Activated CD8-positive, alpha-beta T cell treated with anti-CD3 and anti-CD28 coated beads for 36 hours (primary cell): Measurements from ENCODE around the gene CATSPERB. TPM values are rescaled to one million over a fixed set of nuclear protein-coding genes. Genes with fewer than 3 reads are reported as not detected.

Experiments
- ATAC-seq: fragments of 200-7000 bp; cut with Tn5 transposase; one replicate; pipeline ENCODE4 v1.10.0; 2021; ENCODE audit warnings: mild to moderate bottlenecking, moderate library complexity
- CTCF ChIA-PET: fragments of 350-600 bp; sonication (Branson Sonifier 250); formaldehyde crosslinking; loops from one replicate; lab custom pipeline; 2021; ENCODE audit warnings: antibody characterized with exemption; lab: Charles Lee
- POLR2A ChIA-PET: fragments of 350-600 bp; sonication (Branson Sonifier 250); formaldehyde crosslinking; loops from one replicate; lab custom pipeline; 2021; ENCODE audit warnings: antibody characterized with exemption; lab: Charles Lee
- DNase-seq: peaks from one replicate; pipeline ENCODE4 v3.0.0-alpha.2; 2020
- H3K27ac Mint-ChIP-seq: one replicate; pipeline ENCODE4 v1.8.0; 2021; ENCODE audit warnings: mild to moderate bottlenecking, mixed read lengths
- H3K27me3 Mint-ChIP-seq: one replicate; pipeline ENCODE4 v1.8.0; 2021; ENCODE audit warnings: mixed read lengths
- H3K36me3 Mint-ChIP-seq: one replicate; pipeline ENCODE4 v1.8.0; 2021; ENCODE audit warnings: low read depth, mixed read lengths
- H3K4me1 Mint-ChIP-seq: one replicate; pipeline ENCODE4 v1.8.0; 2021; ENCODE audit warnings: low read depth, mixed read lengths
- H3K4me3 Mint-ChIP-seq: one replicate; pipeline ENCODE4 v1.8.0; 2021; ENCODE audit warnings: mild to moderate bottlenecking, moderate library complexity, mixed read lengths
- H3K9me3 Mint-ChIP-seq: one replicate; pipeline ENCODE4 v1.8.0; 2021; ENCODE audit warnings: mixed read lengths
- intact Hi-C: fragments of 100-400 bp; cut with micrococcal nuclease; formaldehyde crosslinking; loops from one replicate; pipeline ENCODE4 v1.10.0; 2022
- total RNA-seq, 2 experiments: library from RNA; stranded (reverse); gene quantifications; one replicate each; pipeline ENCODE4 v1.2.3, GENCODE V29; 2021
- TF ChIP-seq, protein P1 (sequence below): fragments of 200-600 bp; IDR thresholded peaks from one replicate; pipeline ENCODE4 v1.8.0; 2022; ENCODE audit warnings: antibody characterized with exemption, mild to moderate bottlenecking

The CATSPERB gene
- total RNA-seq, 2 experiments from 2014 or later, result 0.27 to 0.60 TPM

DNA sequence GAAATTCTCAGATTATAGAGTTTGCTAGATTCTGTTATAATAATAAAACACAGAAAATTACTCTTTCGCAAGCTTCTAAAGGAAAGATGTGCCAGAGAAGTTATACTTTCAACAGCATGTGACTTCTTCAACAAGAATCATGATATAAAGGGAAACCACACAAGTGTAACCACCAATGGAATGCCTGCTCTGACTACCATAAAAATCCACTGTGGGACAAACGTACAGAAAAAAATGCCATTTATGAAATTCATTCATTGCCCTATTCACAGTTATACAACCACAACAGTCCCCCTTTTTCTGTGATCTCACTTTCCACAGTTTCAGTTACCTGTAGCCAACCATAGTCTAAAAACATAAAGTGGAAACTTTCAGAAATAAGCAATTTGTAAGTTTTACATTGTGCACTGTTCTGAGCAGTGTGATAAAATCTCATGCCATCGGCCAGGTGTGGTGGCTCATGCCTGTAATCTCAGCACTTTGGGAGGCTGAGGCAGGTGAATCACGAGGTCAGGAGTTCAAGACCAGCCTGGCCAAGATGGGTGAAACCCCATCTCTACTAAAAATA is 3.2 kb downstream of the CATSPERB start:
- ATAC-seq, result peak; percentile 55
- peaks cover 16% of the 10 kb centered on the region for H3K4me1 Mint-ChIP-seq
- TF ChIP-seq, protein P1, sequence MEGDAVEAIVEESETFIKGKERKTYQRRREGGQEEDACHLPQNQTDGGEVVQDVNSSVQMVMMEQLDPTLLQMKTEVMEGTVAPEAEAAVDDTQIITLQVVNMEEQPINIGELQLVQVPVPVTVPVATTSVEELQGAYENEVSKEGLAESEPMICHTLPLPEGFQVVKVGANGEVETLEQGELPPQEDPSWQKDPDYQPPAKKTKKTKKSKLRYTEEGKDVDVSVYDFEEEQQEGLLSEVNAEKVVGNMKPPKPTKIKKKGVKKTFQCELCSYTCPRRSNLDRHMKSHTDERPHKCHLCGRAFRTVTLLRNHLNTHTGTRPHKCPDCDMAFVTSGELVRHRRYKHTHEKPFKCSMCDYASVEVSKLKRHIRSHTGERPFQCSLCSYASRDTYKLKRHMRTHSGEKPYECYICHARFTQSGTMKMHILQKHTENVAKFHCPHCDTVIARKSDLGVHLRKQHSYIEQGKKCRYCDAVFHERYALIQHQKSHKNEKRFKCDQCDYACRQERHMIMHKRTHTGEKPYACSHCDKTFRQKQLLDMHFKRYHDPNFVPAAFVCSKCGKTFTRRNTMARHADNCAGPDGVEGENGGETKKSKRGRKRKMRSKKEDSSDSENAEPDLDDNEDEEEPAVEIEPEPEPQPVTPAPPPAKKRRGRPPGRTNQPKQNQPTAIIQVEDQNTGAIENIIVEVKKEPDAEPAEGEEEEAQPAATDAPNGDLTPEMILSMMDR, result no peak
- DNase-seq, result no peak
- no peak overlapping the region for H3K4me3 Mint-ChIP-seq
- H3K36me3 Mint-ChIP-seq, result no peaks in the 10 kb centered on the region
- intact Hi-C loops, result loop anchor here (5.0 kb wide), 1 partner anchor 164 kb away; no protein-coding TSS in a partner anchor
- CTCF ChIA-PET, result no interaction called here
- no peaks in the 10 kb centered on the region for H3K27me3 Mint-ChIP-seq
- H3K9me3 Mint-ChIP-seq, result no peaks in the 10 kb centered on the region
- POLR2A ChIA-PET, result no interaction called here
- H3K27ac Mint-ChIP-seq, result peak overlapping the region; percentile 13

DNA sequence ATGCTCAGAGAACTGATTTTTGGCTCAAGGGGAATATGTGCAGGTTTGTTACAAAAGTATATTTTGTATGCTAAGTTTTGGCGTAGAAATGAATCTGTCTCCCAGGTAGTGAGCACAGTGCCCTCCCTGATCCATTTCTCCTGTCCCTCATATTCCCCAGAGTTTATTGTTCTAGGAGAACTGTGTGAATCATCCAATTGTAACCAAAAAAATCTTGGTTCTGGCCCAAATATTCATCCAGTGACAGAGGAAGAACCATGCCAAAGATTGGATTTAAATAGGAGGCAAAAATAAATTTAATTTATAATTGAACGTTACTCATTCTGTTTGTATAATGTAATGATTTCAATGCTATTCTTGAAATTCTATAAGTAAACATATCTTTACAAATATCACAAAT is 4.8 kb downstream of the CATSPERB start:
- no peaks in the 10 kb centered on the region for H3K36me3 Mint-ChIP-seq
- TF ChIP-seq, protein P1, result no peak
- H3K4me3 Mint-ChIP-seq, result no peak overlapping the region
- ATAC-seq, result no peak
- peaks cover 9% of the 10 kb centered on the region for H3K4me1 Mint-ChIP-seq
- H3K27ac Mint-ChIP-seq, result no peak overlapping the region
- H3K27me3 Mint-ChIP-seq, result no peaks in the 10 kb centered on the region
- intact Hi-C loops, result loop anchor here (5.0 kb wide), 1 partner anchor 165 kb away; no protein-coding TSS in a partner anchor
- no peak for DNase-seq
- no peaks in the 10 kb centered on the region for H3K9me3 Mint-ChIP-seq
- CTCF ChIA-PET, result interaction anchor here (0.7 kb wide), 1 partner anchor 11 kb away, joined by 3 read pairs; no protein-coding TSS in a partner anchor
- POLR2A ChIA-PET, result interaction anchor here (0.7 kb wide), 1 partner anchor 212 kb away, joined by 3 read pairs; no protein-coding TSS in a partner anchor

DNA sequence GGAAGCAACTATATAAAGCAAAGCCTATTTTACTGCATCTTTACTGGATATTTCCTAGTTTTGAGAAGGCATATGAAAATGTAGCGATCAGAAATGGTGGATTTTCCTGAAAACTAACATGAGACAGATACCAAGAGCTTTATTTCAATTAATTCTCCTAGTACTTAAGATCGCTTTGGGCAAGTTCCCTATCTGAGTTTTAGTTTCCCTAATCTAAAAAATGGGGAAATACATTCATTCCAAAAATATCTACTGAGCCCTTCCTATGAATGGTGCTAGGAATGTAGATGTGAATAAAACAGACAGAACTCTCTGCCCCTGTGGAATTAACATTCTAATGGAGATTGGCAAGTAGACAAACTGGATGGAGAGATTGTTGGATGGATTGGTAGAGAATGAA is 8.4 kb downstream of the CATSPERB start:
- intact Hi-C loops, result no loop called here
- TF ChIP-seq, protein P1, result no peak
- ChIA-PET POLR2A (no interaction called here), CTCF (interaction anchor here (1.3 kb wide), 1 partner anchor 11 kb away, joined by 3 read pairs; no protein-coding TSS in a partner anchor)
- ATAC-seq, result no peak
- Mint-ChIP-seq H3K27ac (no peak overlapping the region), H3K36me3 (no peaks in the 10 kb centered on the region), H3K27me3 (peaks cover 1% of the 10 kb centered on the region), H3K9me3 (no peaks in the 10 kb centered on the region), H3K4me1 (peaks cover 5% of the 10 kb centered on the region), H3K4me3 (no peak overlapping the region)
- no peak for DNase-seq

DNA sequence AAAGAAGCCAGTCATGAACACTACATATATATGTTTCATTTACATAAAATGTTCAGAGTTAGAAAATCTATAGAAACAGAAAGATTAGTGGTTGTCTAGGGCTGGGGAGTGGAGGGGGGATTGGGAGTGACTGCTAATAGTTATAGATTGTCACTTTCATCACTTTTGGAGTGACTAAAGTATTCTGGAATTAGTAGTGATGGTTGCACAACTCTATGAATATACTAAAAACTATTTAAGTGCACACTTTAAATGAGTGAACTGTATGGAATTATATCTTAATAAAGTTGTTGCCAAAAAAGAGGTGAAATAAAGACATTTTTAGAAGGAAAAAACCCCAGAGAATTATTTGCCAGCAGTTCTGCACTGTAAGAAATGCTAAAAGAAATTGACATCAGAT is 9.5 kb downstream of the CATSPERB start:
- Mint-ChIP-seq H3K27ac (no peak overlapping the region), H3K4me1 (peaks cover 2% of the 10 kb centered on the region), H3K9me3 (no peaks in the 10 kb centered on the region), H3K27me3 (peaks cover 1% of the 10 kb centered on the region), H3K36me3 (no peaks in the 10 kb centered on the region), H3K4me3 (no peak overlapping the region)
- DNase-seq (no peak), ATAC-seq (no peak)
- CTCF ChIA-PET, result no interaction called here
- POLR2A ChIA-PET, result no interaction called here
- intact Hi-C loops, result no loop called here
- TF ChIP-seq, protein P1, result no peak

DNA sequence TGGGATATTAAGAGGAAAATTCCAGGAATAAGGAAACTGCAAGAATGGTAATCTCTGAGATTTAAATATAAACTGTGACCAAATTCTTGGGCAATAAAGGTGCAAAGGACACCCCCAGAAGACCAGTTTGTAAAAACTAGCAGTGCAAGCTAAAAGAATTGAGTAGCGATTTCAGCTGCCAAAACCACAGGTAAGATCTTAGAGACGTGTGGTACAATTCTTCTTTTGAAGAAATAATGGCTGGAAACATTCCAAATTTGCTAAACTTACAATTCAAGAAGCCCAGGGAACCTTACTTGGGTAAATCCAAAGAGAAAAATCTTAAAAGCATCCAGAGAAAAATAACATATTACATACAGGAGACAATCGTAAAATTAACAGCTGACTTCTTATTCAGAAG is 12.0 kb downstream of the CATSPERB start:
- Mint-ChIP-seq H3K36me3 (no peaks in the 10 kb centered on the region), H3K9me3 (no peaks in the 10 kb centered on the region), H3K27ac (no peak overlapping the region), H3K4me3 (no peak overlapping the region), H3K27me3 (peaks cover 1% of the 10 kb centered on the region), H3K4me1 (peaks cover 3% of the 10 kb centered on the region)
- ChIA-PET CTCF (interaction anchor here (1.1 kb wide), 1 partner anchor 191 kb away, joined by 4 read pairs; no protein-coding TSS in a partner anchor), POLR2A (no interaction called here)
- intact Hi-C loops, result no loop called here
- TF ChIP-seq, protein P1, result no peak
- DNase-seq, result no peak
- no peak for ATAC-seq
